ENCODE data around the gene PTPRG.

DNA sequence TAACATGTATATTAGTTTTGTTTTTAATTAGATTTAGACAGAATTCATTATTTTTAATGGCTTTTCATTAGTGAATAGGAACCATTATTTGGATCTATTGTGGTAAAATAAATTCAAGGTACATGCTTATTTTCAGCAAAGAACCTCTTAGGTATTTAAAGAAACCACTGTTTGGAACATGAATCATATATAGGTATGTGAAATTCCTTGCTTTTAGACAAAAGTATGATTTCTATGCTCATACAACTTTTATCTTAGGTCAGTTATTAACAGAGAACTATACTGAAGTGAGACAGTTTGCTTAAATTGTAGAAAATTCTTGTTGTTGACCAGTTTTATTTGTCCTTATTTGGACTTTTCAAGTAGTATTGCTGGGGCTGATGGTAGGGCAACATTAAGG is 422.1 kb downstream of the PTPRG start:
- TF ChIP-seq POLR2AphosphoS5 (IDR thresholded peaks at IDR 0.05; ENCODE audit: low read depth, low read length) (no peak), TCF7L2 (IDR thresholded peaks at IDR 0.05; ENCODE audit: low read depth, low read length) (no peak)

Measured in Panc1 (cell line).